ENCODE data around the gene CADM2.
"Not testable (repeated sequence)": the region's sequence is repeated elsewhere in the genome, so short reads cannot be mapped to it uniquely, and the experiment has no call there.

CADM2 gene

GRCh38 chr3:85081191-85081906 lies 122.6 kb downstream of the CADM2 start:
- no peak for DNase-seq

GRCh38 chr3:85090495-85090894 lies 131.7 kb downstream of the CADM2 start:
- no peak for DNase-seq

GRCh38 chr3:85100316-85100715 lies 141.5 kb downstream of the CADM2 start:
- DNase-seq = no peak

GRCh38 chr3:85102781-85103180 lies 144.0 kb downstream of the CADM2 start:
- DNase-seq = no peak

- no peak for DNase-seq
Measured at GRCh38 chr3:85110393-85110792, 151.6 kb downstream of the CADM2 start.

GRCh38 chr3:85120879-85121278 lies 162.1 kb downstream of the CADM2 start:
- no peak for DNase-seq

- not testable (repeated sequence) for DNase-seq
Measured at GRCh38 chr3:85132864-85133263, 174.1 kb downstream of the CADM2 start.

GRCh38 chr3:85133691-85134420 lies 175.1 kb downstream of the CADM2 start:
- not testable (repeated sequence) for DNase-seq

GRCh38 chr3:85142626-85143025 lies 183.8 kb downstream of the CADM2 start:
- no peak for DNase-seq

GRCh38 chr3:85148036-85148435 lies 189.2 kb downstream of the CADM2 start:
- no peak for DNase-seq

GRCh38 chr3:85151555-85151954 lies 192.8 kb downstream of the CADM2 start:
- no peak for DNase-seq

GRCh38 chr3:85153279-85153678 lies 194.5 kb downstream of the CADM2 start:
- not testable (repeated sequence) for DNase-seq

- DNase-seq = no peak
Measured at GRCh38 chr3:85159376-85159775, 200.6 kb downstream of the CADM2 start.

GRCh38 chr3:85161544-85161943 lies 202.8 kb downstream of the CADM2 start:
- no peak for DNase-seq

- no peak for DNase-seq
Measured at GRCh38 chr3:85162905-85163304, 204.1 kb downstream of the CADM2 start.

- DNase-seq = no peak
Measured at GRCh38 chr3:85164436-85164835, 205.6 kb downstream of the CADM2 start.

GRCh38 chr3:85167576-85167975 lies 208.8 kb downstream of the CADM2 start:
- DNase-seq = no peak

GRCh38 chr3:85170646-85171045 lies 211.9 kb downstream of the CADM2 start:
- DNase-seq = no peak

GRCh38 chr3:85171976-85172375 lies 213.2 kb downstream of the CADM2 start:
- DNase-seq = no peak

GRCh38 chr3:85176799-85177198 lies 218.0 kb downstream of the CADM2 start:
- DNase-seq = no peak

- no peak for DNase-seq
Measured at GRCh38 chr3:85182975-85183752, 224.4 kb downstream of the CADM2 start.

- no peak for DNase-seq
Measured at GRCh38 chr3:85185495-85185894, 226.7 kb downstream of the CADM2 start.

- DNase-seq = no peak
Measured at GRCh38 chr3:85189731-85190130, 230.9 kb downstream of the CADM2 start.

GRCh38 chr3:85193565-85193964 lies 234.8 kb downstream of the CADM2 start:
- no peak for DNase-seq

All from CD4-positive, alpha-beta T cell treated with Interleukin-12 subunit alpha and Interleukin-12 subunit beta, for 1 hour (primary cell).